H1 (cell line): ENCODE data around the gene DNAH10. TPM values are rescaled to one million over a fixed set of nuclear protein-coding genes. Genes with fewer than 3 reads are reported as not detected.

ENCODE experiments used
- CTCF ChIA-PET: fragments of 300-600 bp; sonication (Branson Sonifier 250); formaldehyde crosslinking; loops from one replicate; lab custom pipeline; 2021; ENCODE audit not compliant: partially characterized antibody; lab: Charles Lee
- POLR2A ChIA-PET: fragments of 300-600 bp; sonication (Branson Sonifier 250); formaldehyde crosslinking; loops from one replicate; lab custom pipeline; 2021; ENCODE audit warnings: inconsistent platforms; ENCODE audit not compliant: partially characterized antibody; lab: Charles Lee
- DNase-seq, 2 experiments: peaks; one replicate each; pipeline versions ENCODE4 v3.0.0 to v3.0.0-alpha.2; 2010 to 2022; ENCODE audit warnings: low spot score in 2 of 2, low read depth in 1 of 2, mixed read lengths in 1 of 2
- FAIRE-seq: peaks from 2 replicates; lab custom pipeline; 2011; peaks lifted over from hg19 to GRCh38; lab: Jason Lieb, UNC
- H2AFZ ChIP-seq: 2 replicates; pipeline ENCODE4 v1.8.1; 2012; ENCODE audit warnings: low read length, inconsistent platforms
- H2AK5ac ChIP-seq: 2 replicates; pipeline ENCODE4 v1.6.1; 2013; ENCODE audit warnings: low read depth, low read length
- H2BK120ac ChIP-seq: replicated peaks from 2 replicates; pipeline ENCODE3; 2013; ENCODE audit warnings: low read depth, low read length, inconsistent platforms
- H2BK12ac ChIP-seq: 2 replicates; pipeline ENCODE4 v1.6.1; 2013; ENCODE audit warnings: low read depth, low read length
- H2BK15ac ChIP-seq: 2 replicates; pipeline ENCODE4 v1.6.1; 2013; ENCODE audit warnings: low read length
- H2BK20ac ChIP-seq: 2 replicates; pipeline ENCODE4 v1.6.1; 2013; ENCODE audit warnings: low read length
- H2BK5ac ChIP-seq: 2 replicates; pipeline ENCODE4 v1.6.1; 2013; ENCODE audit warnings: low read depth, low read length
- H3K14ac ChIP-seq: 2 replicates; pipeline ENCODE4 v1.6.1; 2013; ENCODE audit warnings: inconsistent platforms; ENCODE audit not compliant: insufficient read length
- H3K18ac ChIP-seq: 2 replicates; pipeline ENCODE4 v1.6.1; 2013; ENCODE audit warnings: low read length; ENCODE audit errors: extremely low read depth
- H3K23ac ChIP-seq: 2 replicates; pipeline ENCODE4 v1.6.1; 2013; ENCODE audit warnings: inconsistent platforms; ENCODE audit not compliant: insufficient read length
- H3K23me2 ChIP-seq: 2 replicates; pipeline ENCODE4 v1.6.1; 2013; ENCODE audit warnings: low read depth, low read length
- H3K27ac ChIP-seq: 2 replicates; pipeline ENCODE4 v1.6.1; 2011; ENCODE audit warnings: low read depth, low read length, inconsistent platforms
- H3K27me3 ChIP-seq, 4 experiments: replicated peaks in 1 of 4; 1 replicate in 1 of 4; 2 replicates in 3 of 4; pipeline versions ENCODE4 v1.6.1 to v1.8.1; 2011 to 2013; ENCODE audit warnings: low read length in 3 of 4, mild to moderate bottlenecking in 3 of 4, inconsistent platforms in 2 of 4, mixed read lengths in 2 of 4, moderate library complexity in 1 of 4; ENCODE audit not compliant: control insufficient read depth in 3 of 4, insufficient read depth in 3 of 4; ENCODE audit errors: extremely low read depth in 1 of 4
- H3K36me3 ChIP-seq, 4 experiments: 2 replicates each; pipeline versions ENCODE4 v1.6.1 to v1.8.1; 2011 to 2013; ENCODE audit warnings: mild to moderate bottlenecking in 4 of 4, low read length in 3 of 4, moderate library complexity in 2 of 4, control low read depth in 1 of 4, inconsistent platforms in 1 of 4; ENCODE audit not compliant: insufficient read depth in 4 of 4, control insufficient read depth in 2 of 4
- H3K4ac ChIP-seq: replicated peaks from 2 replicates; pipeline ENCODE3; 2013; ENCODE audit warnings: low read length, low read depth, mixed read lengths, inconsistent platforms; ENCODE audit not compliant: insufficient read length
- H3K4me1 ChIP-seq, 4 experiments: replicated peaks in 1 of 4; 1 replicate in 1 of 4; 2 replicates in 3 of 4; pipeline versions ENCODE4 v1.6.1 to v1.8.1; 2011 to 2013; ENCODE audit warnings: low read length in 3 of 4, inconsistent platforms in 2 of 4, mixed read lengths in 1 of 4; ENCODE audit not compliant: insufficient read depth in 4 of 4, control insufficient read depth in 3 of 4
- H3K4me2 ChIP-seq, 2 experiments: 2 replicates each; pipeline versions ENCODE4 v1.6.1 to v1.8.1; 2011 to 2013; ENCODE audit warnings: low read depth in 2 of 2, low read length in 2 of 2, control low read depth in 1 of 2, inconsistent platforms in 1 of 2, mild to moderate bottlenecking in 1 of 2; ENCODE audit not compliant: insufficient read depth in 1 of 2
- H3K4me3 ChIP-seq, 4 experiments: fragments of 200-600, 300-600 bp in 1 of 4; sonication (generic), shearing (Covaris generic), sonication (Bioruptor Twin) in 1 of 4; 2 replicates each; pipeline versions ENCODE4 v1.5.1 to v1.8.1; 2011 to 2016; ENCODE audit warnings: low read length in 4 of 4, low read depth in 3 of 4, control low read depth in 2 of 4, inconsistent platforms in 2 of 4, mild to moderate bottlenecking in 2 of 4, mixed read lengths in 1 of 4, moderate library complexity in 1 of 4; ENCODE audit not compliant: insufficient read depth in 2 of 4; ENCODE audit errors: extremely low read depth in 1 of 4
- H3K56ac ChIP-seq: replicated peaks from 2 replicates; pipeline ENCODE3; 2013; ENCODE audit warnings: low read depth, mild to moderate bottlenecking, mixed read lengths, low read length, inconsistent platforms; ENCODE audit not compliant: insufficient read length
- H3K79me1 ChIP-seq: 2 replicates; pipeline ENCODE4 v1.6.1; 2013; ENCODE audit warnings: low read depth, low read length, control low read depth
- H3K79me2 ChIP-seq, 2 experiments: 2 replicates each; pipeline versions ENCODE4 v1.6.1 to v1.8.1; 2012 to 2013; ENCODE audit warnings: low read length in 2 of 2, mild to moderate bottlenecking in 2 of 2, inconsistent platforms in 1 of 2; ENCODE audit not compliant: insufficient read depth in 2 of 2, control insufficient read depth in 1 of 2
- H3K9ac ChIP-seq, 4 experiments: replicated peaks in 1 of 4; 1 replicate in 1 of 4; 2 replicates in 3 of 4; pipeline versions ENCODE4 v1.6.1 to v1.8.1; 2011 to 2013; ENCODE audit warnings: low read depth in 3 of 4, low read length in 3 of 4, control low read depth in 2 of 4, mild to moderate bottlenecking in 2 of 4, moderate library complexity in 2 of 4, inconsistent platforms in 1 of 4; ENCODE audit errors: extremely low read depth in 1 of 4
- H3K9me3 ChIP-seq, 2 experiments: 2 replicates each; pipeline versions ENCODE4 v1.6.1 to v1.8.1; 2012 to 2013; ENCODE audit warnings: mild to moderate bottlenecking in 2 of 2, moderate library complexity in 2 of 2, control low read depth in 1 of 2, inconsistent platforms in 1 of 2, low read depth in 1 of 2, low read length in 1 of 2, mixed read lengths in 1 of 2; ENCODE audit not compliant: insufficient read depth in 2 of 2
- H4K20me1 ChIP-seq, 2 experiments: replicated peaks in 1 of 2; 2 replicates each; pipeline versions ENCODE3 to v1.8.1; 2011 to 2013; ENCODE audit warnings: inconsistent platforms in 2 of 2, low read length in 2 of 2, mild to moderate bottlenecking in 1 of 2; ENCODE audit not compliant: insufficient read depth in 2 of 2, control insufficient read depth in 1 of 2
- H4K5ac ChIP-seq: 2 replicates; pipeline ENCODE4 v1.6.1; 2013; ENCODE audit warnings: low read length, low read depth, mixed read lengths, inconsistent platforms; ENCODE audit not compliant: insufficient read length
- H4K8ac ChIP-seq: 2 replicates; pipeline ENCODE4 v1.8.0; 2013; ENCODE audit warnings: mild to moderate bottlenecking, moderate library complexity, low read length, inconsistent platforms; ENCODE audit not compliant: insufficient read depth; ENCODE audit errors: extremely low read depth
- H4K91ac ChIP-seq: replicated peaks from 2 replicates; pipeline ENCODE3; 2013; ENCODE audit warnings: low read length, mixed read lengths, inconsistent platforms; ENCODE audit not compliant: insufficient read length
- ASH2L ChIP-seq: fragments of 200-600, 300-600 bp; sonication (generic); IDR thresholded peaks from one replicate; pipeline ENCODE4 v1.7.1; 2017; ENCODE audit warnings: low read length
- CBX5 ChIP-seq: fragments of 300-800, 300-1000 bp; sonication (generic); IDR thresholded peaks from 2 replicates; pipeline ENCODE4 v1.7.1; 2016; ENCODE audit warnings: antibody characterized with exemption, low read length, low read depth
- EGR1 ChIP-seq: IDR thresholded peaks from 2 replicates; pipeline ENCODE4 v1.6.1; 2011; ENCODE audit warnings: low read depth, low read length, borderline replicate concordance
- GTF2F1 ChIP-seq: IDR thresholded peaks from 2 replicates; pipeline ENCODE4 v1.6.1; 2012; ENCODE audit warnings: low read depth, low read length, improper control_type of control experiment, borderline replicate concordance
- JUN ChIP-seq: IDR thresholded peaks from 2 replicates; pipeline ENCODE4 v1.6.1; 2011; ENCODE audit warnings: low read depth, mild to moderate bottlenecking, improper control_type of control experiment, low read length
- JUND ChIP-seq: IDR thresholded peaks from 2 replicates; pipeline ENCODE4 v1.6.1; 2011; ENCODE audit warnings: mild to moderate bottlenecking, improper control_type of control experiment, low read length
- POLR2AphosphoS5 ChIP-seq: IDR thresholded peaks from 2 replicates; pipeline ENCODE4 v1.6.1; 2011; ENCODE audit warnings: low read depth, low read length
- POU5F1 ChIP-seq: IDR thresholded peaks from 2 replicates; pipeline ENCODE4 v1.6.1; 2011; ENCODE audit warnings: low read depth, mild to moderate bottlenecking, low read length, moderate library complexity
- RNF2 ChIP-seq: fragments of 200-900, 300-1000 bp; sonication (generic); IDR thresholded peaks from 2 replicates; pipeline ENCODE4 v1.7.1; 2016; ENCODE audit warnings: borderline replicate concordance, low read depth, mild to moderate bottlenecking, antibody characterized with exemption, low read length; ENCODE audit not compliant: poor library complexity, severe bottlenecking; ENCODE audit errors: missing control alignments
- TCF12 ChIP-seq: IDR thresholded peaks from 2 replicates; pipeline ENCODE4 v1.6.1; 2011; ENCODE audit warnings: low read depth, mild to moderate bottlenecking, low read length
- TEAD4 ChIP-seq: IDR thresholded peaks from 2 replicates; pipeline ENCODE4 v1.6.1; 2012; ENCODE audit warnings: low read depth, low read length, inconsistent platforms, mixed read lengths
- USF2 ChIP-seq: IDR thresholded peaks from 2 replicates; pipeline ENCODE4 v1.6.1; 2011; ENCODE audit warnings: low read length, improper control_type of control experiment
- WGBS, 2 experiments: shearing (Covaris generic) in 1 of 2; methylation state at CpG; one replicate each; pipeline versions ENCODE4 v1.1.6 to v1.1.7; 2013 to 2015; ENCODE audit warnings: low lambda C conversion rate in 2 of 2, mixed read lengths in 2 of 2, inconsistent platforms in 1 of 2, low coverage in 1 of 2, missing lambda C conversion rate in 1 of 2; ENCODE audit not compliant: insufficient replicate concordance in 2 of 2, insufficient coverage in 1 of 2, insufficient read length in 1 of 2; ENCODE audit errors: extremely low coverage in 1 of 2, missing lambda C conversion rate in 1 of 2; 5-methylcytosine and 5-hydroxymethylcytosine counted together
- polyA plus RNA-seq, 7 experiments: library from polyadenylated mRNA; depleted of rRNA in 3 of 7; stranded (reverse) in 5 of 7; unstranded in 2 of 7; fragments of >200 nt in 5 of 7; fragments of 200-250 nt in 2 of 7; gene quantifications; 1 replicate in 5 of 7; 2 replicates in 1 of 7; 4 replicates in 1 of 7; pipeline versions ENCODE4 v1.2.1 to v1.2.3, GENCODE V29; 2011 to 2013; ENCODE audit warnings: missing spikeins in 2 of 7, mixed read lengths in 2 of 7
- total RNA-seq: library from RNA; stranded (reverse); fragmentation: NEBNext Ultra II Directional; extraction: Animal tissue kit (Norgen Biotek cat#: 25700); gene quantifications from 2 replicates; pipeline ENCODE4 v1.2.1, GENCODE V29; 2021

DNAH10 gene
- total and polyA plus RNA-seq, 2 of the 8 experiments (the other 6 are each of a cell fraction or from before 2014, with no cell fraction given): 0.02 to 0.24 TPM

- Histone ChIP-seq H3K79me1 (no peaks in the 10 kb centered on the region; the same call in 1 of the 2 replicates), H4K5ac (no peak overlapping the region), H2AK5ac (no peak overlapping the region), H2AFZ (no peak overlapping the region), H2BK120ac (no peak overlapping the region), H3K23me2 (no peaks in the 10 kb centered on the region), H4K8ac (no peak overlapping the region), H2BK5ac (no peak overlapping the region), H3K14ac (no peak overlapping the region), H3K4me3 (no peak overlapping the region), H3K79me2 (peaks cover 0 to 22% of the 10 kb centered on the region in 2 experiments; a peak in 2 of 4 replicates), H2BK20ac (no peak overlapping the region), H3K4me1 (no peaks in the 10 kb centered on the region), H3K56ac (no peak overlapping the region), H4K91ac (no peak overlapping the region), H3K18ac (no peak overlapping the region), H3K4ac (no peak overlapping the region), H3K4me2 (no peak overlapping the region), H2BK12ac (no peak overlapping the region), H2BK15ac (no peak overlapping the region), H3K9ac (no peak overlapping the region), H4K20me1 (peaks cover 2 to 5% of the 10 kb centered on the region in 2 experiments), H3K27ac (no peak overlapping the region), H3K9me3 (no peaks in the 10 kb centered on the region), H3K23ac (no peak overlapping the region), H3K36me3 (peaks cover 13 to 58% (median 34%) of the 10 kb centered on the region in 4 experiments; a peak in 7 of 8 replicates), H3K27me3 (no peaks in the 10 kb centered on the region)
- CTCF ChIA-PET: interaction anchor here (0.6 kb wide), 1 partner anchor 16 kb away, joined by 3 read pairs; no protein-coding TSS in a partner anchor
- FAIRE-seq (no peak), DNase-seq (no peak)
- POLR2A ChIA-PET: no interaction called here
- 85% methylated on average over 5 of the region's 5 CpGs; no CpG with 5 or more reads in 1 of the 2 experiments for WGBS, 2 experiments
- no peak for TF ChIP-seq TCF12
- TF ChIP-seq POU5F1: no peak
- no peak for TF ChIP-seq GTF2F1
- TF ChIP-seq RNF2: no peak
- no peak for TF ChIP-seq TEAD4
- TF ChIP-seq JUN: no peak
- no peak for TF ChIP-seq EGR1
- TF ChIP-seq POLR2AphosphoS5: no peak
- TF ChIP-seq CBX5: no peak
- TF ChIP-seq USF2: no peak
- TF ChIP-seq ASH2L: no peak
- no peak for TF ChIP-seq JUND
Measured at GRCh38 chr12:123720141-123720814, 41.8 kb upstream of the DNAH10 start.
